Osteocyte (in vitro differentiated cells): ENCODE measurements around the gene GALR3. TPM values are rescaled to one million over a fixed set of nuclear protein-coding genes. Genes with fewer than 3 reads are reported as not detected.
A peak's percentile ranks its signal among the peaks of the same experiment; 100 is the strongest.

Experiments used
- DNase-seq: peaks from one replicate; pipeline ENCODE4 v3.0.0; 2021; ENCODE audit warnings: mixed read lengths; ENCODE audit not compliant: unreplicated experiment; ENCODE audit errors: extremely low spot score
- H3K27ac Mint-ChIP-seq: one replicate; pipeline ENCODE4 v1.8.0; 2021; ENCODE audit warnings: mild to moderate bottlenecking, mixed read lengths; ENCODE audit not compliant: unreplicated experiment
- H3K27me3 Mint-ChIP-seq: one replicate; pipeline ENCODE4 v1.8.0; 2021; ENCODE audit warnings: mixed read lengths; ENCODE audit not compliant: unreplicated experiment
- H3K36me3 Mint-ChIP-seq: one replicate; pipeline ENCODE4 v1.8.0; 2021; ENCODE audit warnings: mixed read lengths; ENCODE audit not compliant: unreplicated experiment
- H3K4me1 Mint-ChIP-seq: one replicate; pipeline ENCODE4 v1.8.0; 2021; ENCODE audit warnings: mixed read lengths; ENCODE audit not compliant: unreplicated experiment
- H3K4me3 Mint-ChIP-seq: one replicate; pipeline ENCODE4 v1.8.0; 2021; ENCODE audit warnings: mild to moderate bottlenecking, moderate library complexity, mixed read lengths; ENCODE audit not compliant: unreplicated experiment
- H3K9me3 Mint-ChIP-seq: one replicate; pipeline ENCODE4 v1.8.0; 2021; ENCODE audit warnings: mixed read lengths; ENCODE audit not compliant: unreplicated experiment
- total RNA-seq: library from RNA; stranded (reverse); gene quantifications from 2 replicates; pipeline ENCODE4 v1.2.1, GENCODE V29; 2021
- TF ChIP-seq, protein P1 (sequence below): fragments of 200-600 bp; sonication (generic); IDR thresholded peaks from 2 replicates; pipeline ENCODE4 v1.5.0; 2021; ENCODE audit warnings: antibody characterized with exemption, mild to moderate bottlenecking, moderate library complexity

The GALR3 gene
- total RNA-seq, 1 donor from 2014 or later: 0.48 TPM

DNA sequence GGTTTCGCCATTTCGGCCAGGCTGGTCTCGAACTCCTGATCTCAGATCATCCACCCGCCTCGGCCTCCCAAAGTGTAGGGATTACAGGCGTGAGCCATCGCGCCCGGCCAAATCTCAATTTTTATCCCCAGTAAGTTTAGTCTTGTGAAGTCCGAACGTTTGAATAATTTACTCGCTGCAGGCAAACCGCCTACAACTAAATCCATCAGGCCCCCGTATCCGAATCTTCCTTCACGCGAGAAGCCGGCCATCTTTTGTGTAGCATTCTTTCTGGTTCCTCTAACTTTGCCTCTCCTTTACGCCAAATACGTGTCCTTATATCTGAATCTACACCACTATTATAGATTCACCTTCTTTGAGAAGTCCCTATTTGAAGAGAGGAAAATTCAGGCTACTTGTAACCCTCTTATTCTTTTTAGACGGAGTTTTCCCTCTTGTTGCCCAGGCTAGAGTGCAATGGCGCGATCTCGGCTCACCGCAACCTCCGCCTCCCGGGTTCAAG is 25.5 kb downstream of the GALR3 start:
- Mint-ChIP-seq H3K27me3 (no peaks in the 10 kb centered on the region), H3K9me3 (no peaks in the 10 kb centered on the region), H3K4me1 (peaks cover 26% of the 10 kb centered on the region), H3K36me3 (peaks cover 19% of the 10 kb centered on the region), H3K4me3 (peak overlapping the region; percentile 98), H3K27ac (peak overlapping the region; percentile 99)
- TF ChIP-seq, protein P1, sequence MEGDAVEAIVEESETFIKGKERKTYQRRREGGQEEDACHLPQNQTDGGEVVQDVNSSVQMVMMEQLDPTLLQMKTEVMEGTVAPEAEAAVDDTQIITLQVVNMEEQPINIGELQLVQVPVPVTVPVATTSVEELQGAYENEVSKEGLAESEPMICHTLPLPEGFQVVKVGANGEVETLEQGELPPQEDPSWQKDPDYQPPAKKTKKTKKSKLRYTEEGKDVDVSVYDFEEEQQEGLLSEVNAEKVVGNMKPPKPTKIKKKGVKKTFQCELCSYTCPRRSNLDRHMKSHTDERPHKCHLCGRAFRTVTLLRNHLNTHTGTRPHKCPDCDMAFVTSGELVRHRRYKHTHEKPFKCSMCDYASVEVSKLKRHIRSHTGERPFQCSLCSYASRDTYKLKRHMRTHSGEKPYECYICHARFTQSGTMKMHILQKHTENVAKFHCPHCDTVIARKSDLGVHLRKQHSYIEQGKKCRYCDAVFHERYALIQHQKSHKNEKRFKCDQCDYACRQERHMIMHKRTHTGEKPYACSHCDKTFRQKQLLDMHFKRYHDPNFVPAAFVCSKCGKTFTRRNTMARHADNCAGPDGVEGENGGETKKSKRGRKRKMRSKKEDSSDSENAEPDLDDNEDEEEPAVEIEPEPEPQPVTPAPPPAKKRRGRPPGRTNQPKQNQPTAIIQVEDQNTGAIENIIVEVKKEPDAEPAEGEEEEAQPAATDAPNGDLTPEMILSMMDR: no peak
- DNase-seq: no peak

DNA sequence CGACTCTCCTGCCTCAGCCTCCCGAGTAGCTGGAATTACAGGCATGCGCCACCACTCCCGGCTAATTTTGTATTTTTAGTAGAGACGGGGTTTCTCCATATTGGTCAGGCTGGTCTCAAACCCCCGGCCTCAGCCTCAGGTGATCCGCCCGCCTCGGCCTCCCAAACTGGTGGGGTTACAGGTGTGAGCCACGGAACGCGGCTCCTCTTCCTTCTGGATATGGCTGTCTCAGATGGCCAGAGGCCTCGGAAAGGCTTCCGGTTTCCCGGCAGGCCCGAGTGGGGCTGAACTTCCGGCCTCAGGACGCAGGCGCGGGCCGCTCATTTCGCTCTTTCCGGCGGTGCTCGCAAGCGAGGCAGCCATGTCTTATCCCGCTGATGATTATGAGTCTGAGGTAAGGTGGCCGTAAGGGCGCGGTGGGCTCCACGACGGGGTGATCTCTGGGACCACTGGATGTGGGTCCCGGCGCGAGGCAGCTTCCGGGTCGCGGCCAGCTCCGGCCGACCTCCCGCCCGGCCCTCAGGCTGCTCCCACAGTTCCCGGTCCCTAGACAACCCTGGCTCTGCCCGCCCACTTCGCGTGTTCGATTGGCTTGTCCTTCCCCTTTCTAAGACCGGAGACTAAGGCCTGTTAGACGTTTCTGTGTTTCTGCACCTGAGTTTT is 26.0 kb downstream of the GALR3 start, which contains the start of gene EIF3L:
EIF3L (plus strand) TSS at position 331 of the 663 bp plus-strand sequence; CDS start at position 362, 31 bp downstream.
- H3K27me3 Mint-ChIP-seq: no peaks in the 10 kb centered on the region
- peaks cover 26% of the 10 kb centered on the region for H3K4me1 Mint-ChIP-seq
- H3K4me3 Mint-ChIP-seq: peak within 1 kb of the TSS; percentile 98
- peak; percentile 96 for DNase-seq
- H3K36me3 Mint-ChIP-seq: peaks cover 23% of the 10 kb centered on the region
- no peaks in the 10 kb centered on the region for H3K9me3 Mint-ChIP-seq
- H3K27ac Mint-ChIP-seq: peak within 1 kb of the TSS; percentile 99
- TF ChIP-seq, protein P1: no peak

DNA sequence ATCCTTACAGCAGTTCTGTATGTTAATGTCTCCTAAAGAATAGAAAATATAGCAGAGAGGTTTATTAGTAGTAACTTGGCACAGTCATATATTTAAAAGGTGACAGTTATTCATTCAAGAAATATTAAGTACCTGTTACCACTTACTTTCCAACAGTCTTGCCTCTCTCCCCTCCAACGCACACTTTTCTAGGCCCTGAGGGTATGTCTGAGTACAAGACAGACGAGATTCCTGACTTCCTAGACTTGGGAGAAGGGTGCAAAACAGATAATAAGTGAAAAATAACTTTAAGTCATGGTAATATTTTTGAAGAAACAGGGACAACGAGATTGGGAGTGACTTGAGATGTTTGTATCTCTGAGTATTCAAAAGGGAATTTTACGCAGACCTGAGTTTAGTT is 27.6 kb downstream of the GALR3 start:
- no peak overlapping the region for H3K27ac Mint-ChIP-seq
- H3K4me3 Mint-ChIP-seq: peak overlapping the region; percentile 56
- no peak for DNase-seq
- no peaks in the 10 kb centered on the region for H3K27me3 Mint-ChIP-seq
- H3K36me3 Mint-ChIP-seq: peaks cover 35% of the 10 kb centered on the region
- TF ChIP-seq, protein P1: no peak
- peaks cover 28% of the 10 kb centered on the region for H3K4me1 Mint-ChIP-seq
- H3K9me3 Mint-ChIP-seq: no peaks in the 10 kb centered on the region

DNA sequence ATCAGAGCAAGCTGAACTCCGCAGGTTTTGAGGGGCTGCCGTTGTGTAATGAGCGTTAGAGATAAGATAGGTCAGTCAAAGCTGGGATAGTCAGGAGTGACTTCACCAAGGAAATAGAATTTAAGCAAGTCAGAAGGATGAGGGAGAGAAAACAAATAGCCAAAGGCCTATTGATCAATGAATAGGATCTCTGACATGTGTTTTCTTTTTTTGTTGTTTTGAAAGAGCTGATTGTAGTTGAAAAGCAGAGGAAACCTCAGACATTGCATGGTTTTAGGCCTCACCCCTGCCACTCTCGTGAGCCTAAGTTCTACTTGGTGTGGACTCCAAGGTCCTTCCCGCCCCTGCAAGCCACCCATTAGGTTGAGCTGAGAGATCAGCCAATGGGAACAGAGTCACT is 29.2 kb downstream of the GALR3 start:
- Mint-ChIP-seq H3K27me3 (no peaks in the 10 kb centered on the region), H3K4me3 (no peak overlapping the region), H3K36me3 (peaks cover 36% of the 10 kb centered on the region), H3K4me1 (peaks cover 26% of the 10 kb centered on the region), H3K27ac (no peak overlapping the region), H3K9me3 (no peaks in the 10 kb centered on the region)
- TF ChIP-seq, protein P1: no peak
- DNase-seq: no peak

DNA sequence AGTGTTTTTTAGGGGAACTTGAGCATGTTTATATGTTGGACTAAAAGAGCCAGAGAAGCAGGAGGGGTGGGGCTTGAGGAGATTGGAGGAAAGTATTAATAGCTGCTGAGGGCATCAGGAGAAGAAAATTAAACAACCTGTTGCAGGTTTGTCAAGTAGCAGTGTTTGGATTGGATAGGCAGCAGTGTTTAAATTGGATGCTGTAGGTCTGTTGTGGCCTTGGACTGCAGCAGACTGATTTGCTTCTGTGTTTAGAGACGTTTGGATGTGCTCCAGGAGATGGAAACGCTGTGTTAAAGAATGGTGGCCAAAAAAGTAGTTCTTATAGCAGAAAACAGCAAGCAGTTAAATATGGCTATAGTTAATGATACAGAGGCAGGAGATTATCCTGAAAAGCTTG is 31.8 kb downstream of the GALR3 start:
- H3K27ac Mint-ChIP-seq: no peak overlapping the region

More for the DNA sequence above, 31.8 kb downstream of the GALR3 start:
- TF ChIP-seq, protein P1: no peak
- Mint-ChIP-seq H3K27me3 (no peaks in the 10 kb centered on the region), H3K4me1 (peaks cover 9% of the 10 kb centered on the region), H3K9me3 (no peaks in the 10 kb centered on the region), H3K36me3 (peaks cover 44% of the 10 kb centered on the region), H3K4me3 (no peak overlapping the region)
- no peak for DNase-seq
